KBM-7 (cell line): ENCODE results near the gene COL24A1.
"Not testable (repeated sequence)": the region's sequence is repeated elsewhere in the genome, so short reads cannot be mapped to it uniquely, and the experiment has no call there.

Source experiments
- DNase-seq: peaks from one replicate; pipeline ENCODE4 v3.0.0-alpha.2; 2015
- in situ Hi-C: fragments of 300-500 bp; cut with MboI; formaldehyde crosslinking; loops from 2 replicates; pipeline ENCODE4 v1.14.3; 2020; ENCODE audit warnings: low sequenced_read_pairs, low pct_unique_long_range_greater_than_20kb, mixed read lengths

The COL24A1 gene

GRCh38 chr1:86052948-86053698 is 103.4 kb downstream of the COL24A1 start:
- in situ Hi-C loops = no loop called here
- DNase-seq = no peak

GRCh38 chr1:86035101-86035500 is 121.5 kb downstream of the COL24A1 start:
- DNase-seq = no peak
- in situ Hi-C loops = no loop called here

DNA sequence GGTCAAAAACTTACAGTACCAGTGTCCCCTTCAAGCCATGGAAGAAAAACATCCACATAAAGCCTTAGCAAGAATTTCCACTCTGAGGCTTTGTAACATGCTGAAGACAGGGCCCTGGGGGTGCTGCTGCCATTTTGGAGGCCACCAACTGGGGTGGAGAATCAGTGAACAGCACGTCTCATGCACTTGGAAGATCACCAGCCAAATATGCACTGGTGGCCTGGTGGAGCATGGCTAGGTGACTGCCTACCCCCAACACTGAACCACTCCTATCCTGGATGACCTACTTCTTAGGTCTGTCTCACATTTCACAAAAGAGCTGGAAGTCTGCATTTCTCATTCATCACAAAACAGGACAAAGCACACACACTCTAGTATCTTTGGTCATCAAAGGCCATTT is 126.4 kb downstream of the COL24A1 start:
- DNase-seq = no peak
- in situ Hi-C loops = no loop called here

GRCh38 chr1:86018283-86018923 is 138.2 kb downstream of the COL24A1 start:
- in situ Hi-C loops = no loop called here
- DNase-seq = peak; percentile 87

- in situ Hi-C loops = no loop called here
- no peak for DNase-seq
Measured at GRCh38 chr1:86016076-86016759, 140.4 kb downstream of the COL24A1 start.

DNA sequence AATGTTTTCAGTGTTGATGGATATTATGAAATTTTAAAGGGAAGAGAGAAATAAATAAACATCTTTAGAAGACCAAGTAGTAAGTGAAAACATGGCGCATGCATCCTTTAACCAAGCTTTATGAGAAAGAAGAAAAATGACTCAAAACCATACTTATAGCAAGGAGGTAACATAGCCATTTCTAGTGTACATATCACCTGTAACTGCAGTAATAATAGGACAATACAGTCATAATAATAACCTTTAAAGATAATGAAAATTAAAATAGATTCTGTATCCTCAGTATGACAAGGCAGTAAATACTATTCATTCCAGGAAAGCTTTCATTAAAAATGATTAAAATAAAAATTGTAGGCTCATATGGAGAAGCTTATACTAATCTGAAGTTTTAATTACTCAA is 141.2 kb downstream of the COL24A1 start:
- DNase-seq = no peak
- in situ Hi-C loops = no loop called here

GRCh38 chr1:86000601-86001000 is 156.0 kb downstream of the COL24A1 start:
- in situ Hi-C loops = no loop called here
- DNase-seq = no peak

DNA sequence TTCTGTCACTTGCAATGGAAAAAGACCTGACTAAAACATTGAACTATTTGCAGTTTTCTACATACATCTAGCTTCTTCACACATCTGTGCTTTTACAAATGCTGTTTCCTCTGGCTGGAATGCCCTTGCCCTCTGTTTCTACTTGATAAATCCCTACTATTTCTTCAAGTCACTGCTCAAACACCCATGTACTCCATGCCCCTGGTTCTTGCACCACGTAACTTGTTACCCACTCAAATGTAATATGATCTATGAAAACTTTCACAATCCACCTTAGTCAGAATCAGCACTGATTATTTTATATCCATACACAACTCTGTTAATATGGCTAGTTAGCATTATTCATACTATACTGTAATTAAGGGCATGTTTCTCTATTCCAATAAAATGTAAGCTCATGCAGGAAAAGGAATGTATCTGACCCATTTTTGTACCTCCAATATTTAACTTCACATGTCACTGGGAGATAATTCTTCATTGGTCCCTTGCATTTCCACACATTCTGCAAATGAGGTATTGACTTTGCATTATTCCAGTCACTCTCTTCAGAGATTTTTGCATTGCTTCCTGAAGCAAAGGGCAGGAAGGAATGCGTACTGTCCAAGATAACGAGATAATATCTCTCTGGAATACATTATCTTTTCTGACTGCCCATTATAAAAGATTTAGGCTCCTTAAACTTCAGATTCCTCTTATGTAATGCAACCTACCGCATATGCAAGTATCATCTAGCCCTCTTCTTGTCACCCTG is 158.3 kb downstream of the COL24A1 start:
- in situ Hi-C loops = no loop called here
- no peak for DNase-seq

DNA sequence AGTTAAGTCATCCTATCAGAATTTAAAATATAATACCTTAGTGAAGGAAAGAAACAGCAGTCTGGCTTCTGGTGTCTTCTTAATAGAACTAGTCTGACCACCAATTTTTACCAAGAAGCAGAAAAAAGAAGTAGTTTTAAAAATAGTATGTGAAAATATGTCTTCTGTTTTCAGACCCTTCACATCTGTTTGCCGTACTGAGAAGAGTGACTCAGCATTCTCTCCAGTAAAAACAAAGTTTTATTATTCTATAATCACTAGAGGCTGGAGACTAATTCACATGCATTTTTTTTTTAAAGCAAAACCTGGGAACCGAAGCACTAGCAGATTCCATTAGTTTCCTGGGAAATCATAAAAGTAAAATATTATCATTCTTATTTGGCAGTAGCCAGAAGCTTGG is 163.8 kb downstream of the COL24A1 start:
- DNase-seq = peak; percentile 62

GRCh38 chr1:85991261-85991660 is 165.3 kb downstream of the COL24A1 start:
- in situ Hi-C loops = no loop called here
- peak; percentile 71 for DNase-seq

More for the DNA sequence above, 163.8 kb downstream of the COL24A1 start:
- in situ Hi-C loops = no loop called here

DNA sequence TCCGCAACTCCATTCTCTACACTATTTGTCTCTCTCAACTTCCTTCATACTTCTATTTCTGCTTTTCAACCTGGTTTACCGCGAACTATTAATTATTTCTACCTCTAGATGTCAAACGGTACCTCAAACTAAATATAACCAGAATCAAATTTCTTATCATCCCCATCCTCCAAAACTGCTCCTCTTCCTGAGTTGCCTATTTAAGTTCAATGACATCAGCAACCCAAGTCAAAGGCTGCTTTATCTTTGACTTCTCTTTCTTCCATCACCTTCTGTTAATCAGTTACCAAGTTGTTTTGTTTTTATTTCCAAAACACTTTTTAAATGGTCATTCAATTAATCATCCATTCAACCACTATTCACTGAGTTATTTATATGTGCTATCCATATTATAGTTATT is 171.9 kb downstream of the COL24A1 start:
- DNase-seq = no peak
- in situ Hi-C loops = no loop called here

DNA sequence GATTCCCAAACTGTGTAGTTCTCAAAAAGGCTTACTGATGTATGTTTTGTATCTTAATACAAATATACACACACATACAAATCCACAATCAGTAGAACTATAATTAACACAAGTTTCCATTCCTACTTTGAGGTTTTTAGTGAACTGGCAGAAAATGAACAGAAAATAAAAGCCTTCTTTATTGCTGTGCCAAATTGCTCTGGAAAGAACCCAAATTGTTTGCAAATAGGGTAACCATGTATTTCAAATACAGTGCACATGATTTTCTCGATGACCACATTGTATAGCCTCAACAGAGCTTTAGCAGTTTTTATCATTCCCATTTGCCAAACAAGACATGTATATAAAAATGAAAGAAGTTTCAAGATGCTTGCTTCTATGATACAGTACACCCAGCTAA is 173.3 kb downstream of the COL24A1 start:
- in situ Hi-C loops = no loop called here
- DNase-seq = no peak

- DNase-seq = no peak
- in situ Hi-C loops = no loop called here
Measured at GRCh38 chr1:85976516-85977205, 179.9 kb downstream of the COL24A1 start.

GRCh38 chr1:85975912-85976371 is 180.6 kb downstream of the COL24A1 start:
- no peak for DNase-seq
- in situ Hi-C loops = no loop called here

- no peak for DNase-seq
- in situ Hi-C loops = no loop called here
Measured at GRCh38 chr1:85962457-85962856, 194.1 kb downstream of the COL24A1 start.

DNA sequence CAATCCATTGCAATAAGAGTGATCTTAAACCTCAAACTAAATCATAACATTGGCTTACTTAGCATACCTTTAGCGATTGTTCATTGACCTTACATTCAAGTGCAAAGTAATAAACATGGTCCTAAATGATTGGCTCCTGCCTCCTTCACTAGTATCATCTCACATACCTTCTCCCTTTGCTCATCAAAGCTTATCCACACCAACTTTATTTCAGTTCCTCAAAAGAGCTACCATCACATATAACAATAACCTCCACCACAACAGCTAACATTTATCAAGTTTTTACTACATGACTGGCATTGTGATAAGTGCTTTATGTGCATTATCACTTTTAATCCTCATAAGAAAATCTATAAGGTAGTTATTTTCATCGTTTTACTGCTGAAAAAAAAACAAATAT is 198.8 kb downstream of the COL24A1 start:
- DNase-seq = peak; percentile 2
- in situ Hi-C loops = no loop called here

DNA sequence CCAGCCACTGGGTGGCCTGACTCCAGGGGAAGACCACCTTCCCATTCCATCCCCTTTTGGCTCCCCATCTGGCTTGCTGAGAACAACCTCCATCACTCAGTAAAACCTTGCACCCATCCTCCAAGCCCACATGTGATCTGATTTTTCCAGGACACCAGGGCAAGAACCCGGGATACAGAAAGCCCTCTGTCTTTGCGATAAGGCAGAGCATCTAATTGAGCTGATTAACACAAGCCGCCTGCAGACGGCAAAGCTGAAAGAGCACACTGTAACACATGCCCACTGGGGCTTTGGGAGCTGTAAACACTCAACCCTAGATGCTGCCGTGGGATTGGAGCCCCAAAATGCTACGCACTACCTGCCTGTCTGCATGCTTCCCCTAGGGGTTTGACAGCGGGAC is 201.4 kb downstream of the COL24A1 start:
- in situ Hi-C loops, DNase-seq: not testable (repeated sequence)

DNA sequence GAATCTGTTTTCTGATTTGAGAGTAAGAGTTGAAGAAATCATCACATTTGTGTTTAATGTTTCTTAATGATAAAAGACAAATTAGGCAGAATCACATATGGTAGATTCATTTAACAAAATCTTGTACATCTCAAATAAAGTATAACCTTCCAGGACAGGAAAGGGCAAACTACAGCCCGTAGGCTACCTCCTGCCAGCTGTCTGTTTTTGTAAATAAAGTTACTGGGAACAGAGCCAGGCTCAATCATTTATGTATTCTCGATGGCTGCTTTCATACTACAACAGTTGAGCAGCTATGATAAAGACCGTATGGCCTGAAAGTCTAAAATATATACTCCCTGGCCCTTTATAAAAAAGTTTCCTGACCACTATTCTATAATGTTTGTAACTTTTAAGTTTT is 204.1 kb downstream of the COL24A1 start:
- no peak for DNase-seq
- in situ Hi-C loops = no loop called here

GRCh38 chr1:85947186-85947585 is 209.4 kb downstream of the COL24A1 start:
- in situ Hi-C loops = no loop called here

More at GRCh38 chr1:85947186-85947585, 209.4 kb downstream of the COL24A1 start:
- no peak for DNase-seq
